Endothelial cell of umbilical vein (primary cell): ENCODE measurements around the gene TBX1. TPM values are rescaled to one million over a fixed set of nuclear protein-coding genes. Genes with fewer than 3 reads are reported as not detected.

Experiments used
- BruUV-seq: library from RNA; stranded (reverse); fragments of 400-500 nt; replicated peaks from 2 replicates; lab custom pipeline; 2021; lab: Mats Ljungman, UMichigan
- CTCF ChIA-PET: fragments of 300-600, 350-600 bp; sonication (Branson Sonifier 250); formaldehyde crosslinking; loops from one replicate; lab custom pipeline; 2021; ENCODE audit warnings: antibody characterized with exemption, inconsistent platforms; lab: Charles Lee
- POLR2A ChIA-PET: fragments of 300-600, 350-600 bp; sonication (Branson Sonifier 250); formaldehyde crosslinking; loops from one replicate; lab custom pipeline; 2021; ENCODE audit warnings: antibody characterized with exemption, inconsistent platforms; lab: Charles Lee
- DNase-seq: peaks from one replicate; pipeline ENCODE4 v3.0.0-alpha.2; 2011; ENCODE audit warnings: low read depth, low spot score
- FAIRE-seq: peaks from 2 replicates; lab custom pipeline; 2011; peaks lifted over from hg19 to GRCh38; lab: Jason Lieb, UNC
- H2AFZ ChIP-seq: 2 replicates; pipeline ENCODE4 v1.6.0; 2012; ENCODE audit warnings: low read depth, low read length, control low read depth, inconsistent platforms
- H3K27ac ChIP-seq: 2 replicates; pipeline ENCODE4 v1.5.1; 2011; ENCODE audit warnings: low read depth, mild to moderate bottlenecking, control low read depth, low read length, moderate library complexity; ENCODE audit not compliant: insufficient read depth
- H3K27me3 ChIP-seq, 2 experiments: 2 replicates each; pipeline versions ENCODE4 v1.6.0 to v1.6.1; 2011; ENCODE audit warnings: low read length in 2 of 2, mixed read lengths in 1 of 2; ENCODE audit not compliant: control insufficient read depth in 2 of 2, insufficient read depth in 2 of 2
- H3K36me3 ChIP-seq, 2 experiments: 2 replicates in 1 of 2; 3 replicates in 1 of 2; pipeline ENCODE4 v1.5.1; 2011; ENCODE audit warnings: low read length in 2 of 2, mild to moderate bottlenecking in 1 of 2, moderate library complexity in 1 of 2; ENCODE audit not compliant: control insufficient read depth in 2 of 2, insufficient read depth in 2 of 2; ENCODE audit errors: extremely low read depth in 1 of 2
- H3K4me1 ChIP-seq: 3 replicates; pipeline ENCODE4 v1.5.1; 2011; ENCODE audit warnings: mild to moderate bottlenecking, low read length; ENCODE audit not compliant: control insufficient read depth, insufficient read depth; ENCODE audit errors: extremely low read depth
- H3K4me2 ChIP-seq: 2 replicates; pipeline ENCODE4 v1.6.1; 2011; ENCODE audit warnings: low read length, control low read depth, mixed read lengths; ENCODE audit not compliant: insufficient read depth
- H3K4me3 ChIP-seq, 3 experiments: fragments of 200-600 bp in 1 of 3; sonication (generic), shearing (Covaris generic) in 1 of 3; replicated peaks in 1 of 3; 2 replicates each; pipeline ENCODE4 v1.5.1; 2011 to 2016; ENCODE audit warnings: control low read depth in 3 of 3, low read length in 3 of 3, mild to moderate bottlenecking in 2 of 3, inconsistent platforms in 1 of 3, low read depth in 1 of 3, moderate library complexity in 1 of 3; ENCODE audit not compliant: insufficient read depth in 1 of 3
- H3K79me2 ChIP-seq: 2 replicates; pipeline ENCODE4 v1.6.0; 2012; ENCODE audit warnings: low read length, inconsistent platforms; ENCODE audit not compliant: control insufficient read depth, insufficient read depth
- H3K9ac ChIP-seq: replicated peaks from 2 replicates; pipeline ENCODE3; 2011; ENCODE audit warnings: low read length, control low read depth; ENCODE audit not compliant: insufficient read depth; ENCODE audit errors: extremely low read depth
- H3K9me1 ChIP-seq: replicated peaks from 3 replicates; pipeline ENCODE4 v1.6.0; 2011; ENCODE audit warnings: mild to moderate bottlenecking, low read length; ENCODE audit not compliant: control insufficient read depth, insufficient read depth; ENCODE audit errors: extremely low read depth
- H3K9me3 ChIP-seq: replicated peaks from 2 replicates; pipeline ENCODE4 v1.5.1; 2012; ENCODE audit warnings: low read length, inconsistent platforms; ENCODE audit not compliant: control insufficient read depth, insufficient read depth
- H4K20me1 ChIP-seq: replicated peaks from 2 replicates; pipeline ENCODE3; 2011; ENCODE audit warnings: mild to moderate bottlenecking, low read length; ENCODE audit not compliant: control insufficient read depth, insufficient read depth; ENCODE audit errors: extremely low read depth
- CTCF ChIP-seq, 2 donors: IDR thresholded peaks; 1 replicate in 1 of 2; 2 replicates in 1 of 2; pipeline ENCODE4 v1.5.1; 2011; ENCODE audit warnings: low read length in 2 of 2, mild to moderate bottlenecking in 2 of 2, moderate library complexity in 2 of 2, control low read depth in 1 of 2, inconsistent platforms in 1 of 2, low read depth in 1 of 2; ENCODE audit not compliant: insufficient read depth in 1 of 2; ENCODE audit errors: extremely low read depth in 1 of 2
- EZH2 ChIP-seq: IDR thresholded peaks from 2 replicates; pipeline ENCODE4 v1.6.1; 2012; ENCODE audit warnings: borderline replicate concordance, low read depth, mild to moderate bottlenecking, moderate library complexity, low read length, inconsistent platforms; ENCODE audit not compliant: severe bottlenecking
- FOS ChIP-seq: IDR thresholded peaks from 2 replicates; pipeline ENCODE4 v1.6.1; 2011; ENCODE audit warnings: mild to moderate bottlenecking, low read length, moderate library complexity, borderline replicate concordance; ENCODE audit not compliant: insufficient read depth
- GATA2 ChIP-seq: IDR thresholded peaks from 2 replicates; pipeline ENCODE4 v1.7.0; 2011; ENCODE audit warnings: low read depth, mild to moderate bottlenecking, moderate library complexity, mixed read lengths, low read length; ENCODE audit not compliant: insufficient read length, insufficient read depth
- JUN ChIP-seq: IDR thresholded peaks from 2 replicates; pipeline ENCODE4 v1.6.1; 2011; ENCODE audit warnings: borderline replicate concordance, low read depth; ENCODE audit not compliant: insufficient read length, insufficient read depth
- MAX ChIP-seq: IDR thresholded peaks from 2 replicates; pipeline ENCODE4 v1.6.1; 2011; ENCODE audit not compliant: insufficient read depth, insufficient read length
- MYC ChIP-seq: IDR thresholded peaks from one replicate; pipeline ENCODE4 v1.6.1; 2011; ENCODE audit warnings: mild to moderate bottlenecking, low read depth, low read length
- POLR2A ChIP-seq: IDR thresholded peaks from 2 replicates; pipeline ENCODE4 v1.6.1; 2012; ENCODE audit warnings: low read depth, mild to moderate bottlenecking, control low read depth, low read length
- POLR2AphosphoS5 ChIP-seq: IDR thresholded peaks from 2 replicates; pipeline ENCODE4 v1.6.1; 2012; ENCODE audit warnings: low read depth, mild to moderate bottlenecking, control low read depth, low read length, moderate library complexity; ENCODE audit not compliant: insufficient read depth
- dilution Hi-C: fragments of 300-500 bp; cut with MboI; formaldehyde crosslinking; loops from one replicate; pipeline ENCODE4 v1.15.0; 2019; ENCODE audit warnings: low sequenced_read_pairs; ENCODE audit not compliant: extremely low pct_ligation_motif_present
- intact Hi-C: fragments of 100-400 bp; cut with micrococcal nuclease; formaldehyde crosslinking; loops from one replicate; pipeline ENCODE4 v1.10.0; 2022
- polyA plus RNA-seq, 4 experiments: library from polyadenylated mRNA; depleted of rRNA in 3 of 4; stranded (reverse) in 3 of 4; unstranded in 1 of 4; fragments of >200 nt; gene quantifications; 2 replicates each; pipeline versions ENCODE4 v1.2.1 to v1.2.3, GENCODE V29; 2011 to 2012; ENCODE audit warnings: missing spikeins in 1 of 4
- total RNA-seq: library from RNA; stranded (reverse); gene quantifications from 2 replicates; pipeline ENCODE4 v1.2.3, GENCODE V29; 2021

Gene TBX1
- total and polyA plus RNA-seq, 2 donors (not counting 3 experiments of a cell fraction or from before 2014, with no cell fraction given) = 11.0 to 30.2 TPM

- intact Hi-C loops (no loop called here), dilution Hi-C loops (no loop called here)
- no TSS peak for BruUV-seq
- no peaks in the 10 kb centered on the region for H4K20me1 ChIP-seq
- no peaks in the 10 kb centered on the region for H3K9me1 ChIP-seq
- H3K9me3 ChIP-seq = no peaks in the 10 kb centered on the region
- FAIRE-seq (no peak), DNase-seq (no peak)
- H3K27ac ChIP-seq = no peak overlapping the region
- H2AFZ ChIP-seq = no peak overlapping the region
- no peak overlapping the region for H3K9ac ChIP-seq
- H3K36me3 ChIP-seq = no peaks in the 10 kb centered on the region
- H3K79me2 ChIP-seq = no peaks in the 10 kb centered on the region
- ChIA-PET CTCF (interaction anchor here (0.8 to 5.5 kb wide), 4 partner anchors 9 to 180 kb away, joined by 4 to 372 read pairs (median 20); partner anchors contain the start of gene GP1BB), POLR2A (no interaction called here)
- TF ChIP-seq POLR2AphosphoS5 (no peak), GATA2 (no peak), JUN (no peak), MYC (no peak), MAX (no peak), CTCF (IDR thresholded peaks at IDR 0.05; ENCODE audit: extremely low read depth in 1 of 2, insufficient read depth in 1 of 2, low read depth in 1 of 2, low read length in 2 of 2) (no peak), POLR2A (no peak), FOS (no peak), EZH2 (no peak)
- no peaks in the 10 kb centered on the region for H3K27me3 ChIP-seq
- H3K4me3 ChIP-seq = no peak overlapping the region
- H3K4me1 ChIP-seq = peaks cover 3% of the 10 kb centered on the region
- no peak overlapping the region for H3K4me2 ChIP-seq
Measured at GRCh38 chr22:19732403-19733113, 28.0 kb upstream of the TBX1 start.
